ENCODE results near the gene CDH5. TPM values are rescaled to one million over a fixed set of nuclear protein-coding genes. Genes with fewer than 3 reads are reported as not detected.
"Not testable (repeated sequence)": the region's sequence is repeated elsewhere in the genome, so short reads cannot be mapped to it uniquely, and the experiment has no call there.

The CDH5 gene
- polyA plus RNA-seq, 3 donors: 53.1 to 70.8 (median 62.7) TPM

DNA sequence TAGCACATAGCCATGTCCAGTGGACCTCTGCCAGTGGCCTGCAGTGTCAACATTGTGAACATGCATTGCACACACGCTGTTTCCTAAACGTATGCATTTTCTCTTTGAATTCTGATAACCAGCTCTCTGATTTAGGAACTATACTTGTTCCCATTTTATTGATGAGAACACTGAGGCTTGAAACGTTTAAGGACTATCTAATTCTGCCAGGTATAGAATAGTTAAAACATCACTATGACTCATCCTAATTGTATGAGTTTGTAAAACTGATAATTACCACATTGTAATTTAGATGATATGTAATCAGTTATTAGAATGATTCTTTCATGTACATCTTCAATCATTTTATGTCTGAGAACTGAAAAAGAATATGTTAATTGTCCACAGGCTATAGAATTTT is 63.7 kb downstream of the CDH5 start:
- no peak for DNase-seq

DNA sequence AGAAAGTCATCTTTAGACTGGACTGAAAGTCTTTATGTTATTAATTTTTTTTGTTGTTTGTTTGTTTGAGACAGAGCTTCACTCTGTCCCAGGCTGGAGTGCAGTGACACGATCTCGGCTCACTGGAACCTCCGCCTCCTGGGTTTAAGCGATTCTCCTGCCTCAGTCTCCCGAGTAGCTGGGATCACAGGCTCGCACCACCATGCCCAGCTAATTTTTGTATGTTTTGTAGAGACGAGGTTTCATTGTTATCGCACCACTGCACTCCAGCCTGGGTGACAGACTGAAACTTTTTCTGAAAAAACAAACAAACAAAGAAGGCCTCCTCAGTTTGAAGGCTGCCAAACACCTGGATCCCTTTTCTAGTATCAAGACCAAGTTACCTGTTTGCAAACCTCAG is 65.3 kb downstream of the CDH5 start:
- DNase-seq: no peak

DNA sequence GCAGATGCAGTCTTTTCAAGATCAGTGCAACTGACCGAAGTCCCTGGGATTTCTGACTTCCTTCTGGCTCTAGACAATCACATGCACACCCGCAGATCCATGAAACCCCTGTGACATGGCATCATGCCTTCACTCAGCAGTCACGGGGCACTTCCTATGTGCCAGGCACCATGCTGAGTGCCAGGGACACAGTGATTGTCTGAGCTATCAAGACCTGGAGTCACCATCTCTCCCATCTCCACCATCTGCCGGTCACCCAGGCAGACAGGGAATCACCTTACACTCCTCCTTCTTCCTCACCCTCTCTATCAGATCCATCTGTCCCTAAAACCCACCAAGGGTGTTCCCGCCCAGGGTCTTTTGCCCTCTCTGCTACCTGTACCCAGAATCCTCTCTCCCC is 65.9 kb downstream of the CDH5 start:
- no peak for DNase-seq

DNA sequence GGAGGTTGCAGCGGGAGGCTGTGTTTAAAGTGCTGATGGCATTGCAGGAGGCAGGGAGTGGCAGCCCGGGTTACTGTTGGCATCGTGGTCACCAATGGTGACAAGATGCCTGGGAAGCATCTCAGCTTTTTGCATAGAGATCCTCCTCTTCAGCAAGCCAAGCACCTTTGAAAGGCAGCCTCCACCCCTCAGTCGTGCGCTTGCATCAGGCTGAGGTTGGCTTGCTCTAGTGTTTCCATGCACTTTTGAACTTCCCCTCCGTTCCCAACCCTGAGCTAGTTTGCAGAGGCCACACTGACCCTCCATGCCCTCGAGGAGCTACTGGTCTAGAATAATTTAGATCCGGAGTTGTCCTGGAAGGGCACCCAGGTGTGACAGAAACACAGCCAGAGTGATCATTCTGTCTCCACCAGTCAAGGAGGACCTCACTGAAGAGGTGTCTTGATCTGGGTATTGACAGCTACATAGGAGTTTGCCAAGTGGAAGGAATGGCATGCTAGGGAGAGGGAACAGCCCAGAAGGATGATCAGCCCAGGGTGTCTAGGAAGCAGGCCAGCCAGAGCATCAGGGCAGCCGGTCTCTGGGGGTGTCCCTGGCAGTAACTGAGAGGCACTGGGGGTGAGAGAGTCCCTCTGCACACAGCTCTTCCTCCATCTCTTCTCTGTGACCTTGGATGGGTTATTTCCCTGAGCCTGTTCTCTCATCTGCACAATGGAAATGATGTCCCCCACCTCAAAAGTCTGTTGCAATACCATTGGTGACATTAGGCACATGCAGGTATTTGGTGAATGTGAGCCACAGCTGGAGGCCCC is 68.3 kb downstream of the CDH5 start:
- no peak for DNase-seq

DNA sequence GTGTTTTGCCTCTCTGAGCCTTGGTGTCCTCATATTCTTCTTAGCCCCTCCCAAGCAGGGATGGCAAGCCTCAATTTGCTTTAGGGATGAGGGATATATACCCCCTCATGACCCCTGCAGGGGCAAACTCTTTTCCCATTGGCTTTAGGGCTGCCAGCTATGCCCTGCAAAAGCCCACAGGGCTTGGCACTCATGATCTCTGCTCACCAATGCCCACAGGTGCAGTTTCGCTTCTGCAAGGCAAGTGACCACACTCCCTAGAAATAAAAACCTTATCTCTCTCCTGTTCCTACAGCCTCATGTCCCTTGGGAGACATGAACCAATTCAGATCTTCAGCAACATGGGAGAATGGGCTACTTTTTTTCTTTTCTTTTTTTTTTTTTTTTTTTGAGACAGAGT is 69.4 kb downstream of the CDH5 start:
- no peak for DNase-seq

DNA sequence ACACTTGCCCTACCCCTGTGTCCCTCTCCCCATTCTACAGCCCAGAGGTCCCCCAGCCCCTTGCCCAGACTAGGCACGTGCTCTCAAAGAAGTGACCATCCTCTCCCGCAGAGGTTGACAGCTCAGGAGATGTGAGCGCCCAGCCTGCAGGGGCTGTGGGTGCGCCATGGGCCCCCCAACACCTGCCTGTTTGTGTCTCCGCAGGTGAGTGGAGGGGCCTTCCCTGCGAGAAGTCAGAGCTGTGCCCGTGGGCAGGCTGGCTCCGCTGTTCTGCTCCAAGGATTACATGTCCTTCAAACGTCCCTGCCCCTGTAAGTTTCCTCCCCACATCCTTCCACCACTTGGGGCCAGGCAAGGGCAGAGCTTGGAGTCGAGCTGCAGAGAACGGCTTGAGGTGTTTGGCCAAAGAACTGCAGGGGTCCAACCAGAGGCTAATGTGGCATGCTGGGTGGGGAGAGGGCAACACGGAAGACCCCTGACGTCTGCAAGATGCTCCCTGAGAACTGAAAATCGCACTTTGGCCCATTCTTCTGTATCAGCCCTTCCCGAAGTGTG is 71.0 kb downstream of the CDH5 start:
- no peak for DNase-seq

DNA sequence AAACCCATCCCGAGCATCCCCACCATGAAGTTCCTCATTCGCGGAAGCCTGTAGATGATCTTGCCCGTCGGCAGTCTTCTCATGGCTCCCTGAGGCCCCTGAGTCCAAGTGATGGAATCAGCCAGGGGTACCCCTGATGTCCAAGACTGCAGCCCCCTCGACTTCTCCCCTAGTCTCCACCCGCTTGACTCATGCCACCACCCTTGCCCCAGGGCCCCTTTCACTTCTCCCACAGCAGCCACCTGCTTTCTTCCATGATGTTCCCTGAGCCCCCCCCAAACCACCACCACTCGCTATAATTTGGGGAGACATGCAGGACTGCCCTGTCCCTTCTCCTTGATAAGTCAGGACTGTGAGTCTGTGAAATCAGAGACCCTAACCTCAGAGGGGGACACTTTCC is 72.0 kb downstream of the CDH5 start:
- no peak for DNase-seq

DNA sequence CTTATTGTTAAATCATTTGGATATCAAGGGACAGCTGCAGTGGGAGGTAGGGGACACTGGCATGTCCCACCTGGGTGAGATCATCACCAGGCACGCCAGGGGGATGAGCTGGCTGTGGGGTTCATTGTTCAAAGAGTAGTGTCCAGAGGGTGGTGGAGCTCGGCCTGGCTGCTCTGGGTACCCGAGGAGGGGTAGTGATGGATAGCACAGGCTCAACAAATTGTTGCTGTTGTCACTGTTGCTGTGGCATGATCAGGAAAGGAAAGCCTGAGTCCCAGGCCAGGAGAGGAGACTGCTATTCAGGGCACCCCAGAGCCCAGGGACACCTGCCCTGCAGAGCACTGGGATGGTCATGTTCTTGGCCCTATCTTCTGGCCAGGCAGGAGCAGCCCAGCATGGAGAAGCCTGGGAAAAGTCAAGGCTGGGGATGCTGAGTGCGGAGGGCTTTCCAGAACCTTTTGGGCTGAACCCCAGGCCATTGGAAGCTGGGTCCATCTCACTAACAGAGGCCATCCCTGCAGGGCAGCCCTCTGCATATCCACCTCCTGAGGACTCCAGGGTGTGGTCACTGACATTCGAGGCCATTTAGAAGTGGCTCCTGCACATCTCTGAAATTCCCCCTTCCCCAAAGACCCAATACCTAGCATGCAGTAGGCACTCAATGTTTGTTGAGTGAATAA is 72.7 kb downstream of the CDH5 start:
- DNase-seq: no peak

DNA sequence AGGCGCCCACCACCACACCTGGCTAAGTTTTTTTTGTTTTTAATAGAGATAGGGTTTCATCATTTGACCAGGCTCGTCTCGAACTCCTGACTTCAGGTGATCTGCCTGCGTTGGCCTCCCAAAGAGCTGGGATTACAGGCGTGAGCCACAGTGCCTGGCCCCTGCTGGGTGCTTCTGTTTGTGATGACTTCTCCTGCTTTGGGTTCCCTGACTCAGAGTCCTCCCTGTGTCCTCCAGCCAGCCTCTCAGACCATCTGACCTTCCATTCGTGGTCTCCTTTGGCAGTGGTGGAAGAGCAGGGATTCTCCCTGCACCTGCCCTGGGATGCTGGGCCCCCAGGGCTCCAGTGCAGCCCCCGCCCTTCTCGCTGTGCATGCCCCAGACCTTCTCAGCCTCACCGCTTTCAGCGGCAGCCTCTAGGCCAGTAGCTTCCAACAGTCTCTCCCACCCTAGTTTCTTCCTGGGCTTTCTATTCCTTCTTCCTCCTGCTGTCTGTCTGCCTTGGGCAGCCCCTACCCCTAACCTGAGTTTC is 73.8 kb downstream of the CDH5 start:
- DNase-seq: no peak

DNA sequence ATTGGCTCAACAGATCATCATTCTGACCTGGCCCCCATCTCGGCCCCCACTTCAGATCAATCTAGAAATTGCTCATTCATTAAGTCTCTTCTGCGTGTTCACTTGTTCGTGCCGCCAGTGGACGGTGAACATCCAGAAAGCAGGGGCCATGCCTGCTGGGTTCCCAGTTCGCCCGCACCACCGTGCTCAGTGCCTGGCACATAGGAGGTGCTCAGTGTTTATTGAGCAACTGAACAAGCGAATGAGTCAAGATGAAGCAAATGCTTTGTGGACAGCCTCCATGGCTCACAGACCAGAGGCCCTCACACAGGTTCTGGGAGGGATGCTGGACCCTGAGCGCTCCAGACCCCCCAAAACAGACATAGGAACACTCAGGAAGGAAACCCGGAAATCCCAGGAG is 74.5 kb downstream of the CDH5 start:
- DNase-seq: no peak

DNA sequence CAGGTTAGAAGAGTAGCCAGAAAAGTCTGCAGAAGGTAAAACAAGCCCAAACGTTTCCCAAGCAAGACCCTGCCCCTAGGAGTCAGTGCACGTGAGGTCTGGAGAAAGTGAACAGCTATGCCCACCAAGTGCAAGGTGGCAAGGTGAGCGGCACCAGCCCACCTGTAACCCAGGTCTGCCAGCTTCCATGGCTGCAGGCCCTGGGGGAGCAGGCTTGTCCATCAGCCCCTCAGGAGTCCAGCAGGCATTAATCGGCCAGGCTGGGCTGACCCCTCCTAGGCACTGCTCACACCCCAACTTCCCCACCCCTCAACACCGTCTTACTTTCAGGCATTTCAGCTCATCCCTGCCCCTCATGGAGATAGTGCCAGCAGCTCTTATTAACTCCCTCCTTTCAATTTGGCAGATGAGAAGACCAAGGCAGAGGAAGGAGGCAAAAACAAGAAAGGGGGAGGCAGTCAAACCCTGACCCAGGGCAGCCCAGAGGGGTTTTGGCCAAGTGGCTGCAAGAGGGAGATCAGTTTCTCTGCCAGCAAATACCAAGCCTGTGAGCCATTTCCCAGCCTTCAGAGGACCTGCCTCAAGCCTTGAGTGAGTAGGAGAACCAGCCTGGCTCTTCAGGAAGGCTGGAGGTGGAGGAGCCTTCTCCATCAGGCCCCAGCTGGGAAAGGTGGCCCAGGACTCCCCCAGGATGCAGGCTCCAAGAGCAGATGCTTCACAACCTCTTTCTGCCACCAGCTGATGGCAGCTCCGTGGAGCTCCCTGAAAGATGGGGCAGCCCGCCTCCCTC is 75.3 kb downstream of the CDH5 start:
- DNase-seq: no peak

DNA sequence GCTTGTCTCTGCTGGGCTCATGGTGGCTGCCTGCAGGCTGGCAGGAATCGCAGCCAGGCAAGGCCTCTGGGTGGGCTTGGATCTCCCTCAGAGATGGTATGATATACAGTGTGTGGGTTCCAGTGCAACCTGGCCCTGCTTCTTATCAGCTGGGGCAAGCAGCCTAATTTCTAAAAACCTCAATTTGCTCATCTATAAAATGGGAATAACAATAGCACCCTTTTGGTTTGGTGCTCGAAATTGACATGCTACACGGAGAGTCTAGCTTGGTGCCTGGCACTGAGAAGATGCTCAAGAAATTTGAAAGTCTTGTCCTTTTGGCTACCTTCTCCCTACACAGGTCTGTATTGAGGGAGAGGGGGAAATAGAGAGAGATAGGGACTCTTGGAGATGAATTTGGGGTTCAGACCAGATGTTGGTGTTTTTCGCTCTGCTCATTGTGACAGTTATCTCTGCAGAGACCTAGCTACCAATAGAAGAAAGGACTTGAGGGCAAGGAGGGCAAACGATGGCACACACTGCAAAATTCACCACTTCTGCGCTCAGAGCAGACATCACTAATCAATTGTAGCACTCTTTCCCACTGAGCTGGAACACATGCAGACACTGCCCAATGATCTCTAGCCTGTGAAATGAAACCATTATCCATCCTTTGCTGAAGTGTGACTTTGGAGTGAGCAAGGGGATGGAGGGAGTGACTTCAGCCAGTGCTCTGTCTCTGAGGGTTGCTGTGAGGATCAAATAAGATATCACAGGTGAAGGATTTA is 76.2 kb downstream of the CDH5 start:
- DNase-seq: no peak

DNA sequence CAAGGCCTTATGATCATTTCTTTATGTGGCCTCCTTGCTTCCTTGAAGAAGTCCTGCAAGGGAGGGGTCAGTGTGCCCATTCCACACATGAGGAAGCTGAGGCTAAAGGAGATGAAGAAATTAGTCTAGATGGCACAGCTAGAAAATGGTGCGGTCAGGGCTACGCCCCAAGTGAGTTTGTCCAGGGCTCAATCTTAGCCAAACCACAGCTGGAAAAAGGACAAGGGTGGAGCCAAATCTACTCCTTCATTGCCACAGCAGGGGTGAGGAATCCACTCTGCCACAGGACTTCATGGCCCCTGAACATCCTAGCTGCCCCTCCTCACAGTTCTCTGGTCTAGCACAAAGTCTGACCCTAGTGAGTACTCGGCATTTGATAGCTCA is 76.8 kb downstream of the CDH5 start:
- DNase-seq: no peak

DNA sequence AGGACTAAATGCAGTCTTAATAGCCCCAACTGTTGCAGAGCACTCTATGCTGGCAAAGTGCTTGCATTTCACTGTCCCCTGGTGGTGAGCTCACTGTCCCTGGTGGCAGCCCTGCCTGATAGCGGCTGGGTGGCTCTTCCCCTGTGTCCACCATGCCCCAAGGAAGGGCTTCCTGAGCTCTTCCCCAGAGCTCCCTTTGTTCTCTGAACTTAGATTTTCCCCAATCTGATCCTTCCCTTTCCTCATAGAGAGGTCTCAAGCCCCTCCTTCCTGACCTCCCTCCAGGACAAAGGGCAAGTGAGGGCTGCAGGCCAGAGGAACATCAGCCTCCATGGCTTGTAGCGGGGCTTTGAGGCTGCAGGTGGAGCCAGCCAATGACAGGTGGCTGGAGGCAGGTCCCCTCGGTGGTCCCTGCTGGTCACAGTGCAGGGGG is 77.6 kb downstream of the CDH5 start:
- no peak for DNase-seq

DNA sequence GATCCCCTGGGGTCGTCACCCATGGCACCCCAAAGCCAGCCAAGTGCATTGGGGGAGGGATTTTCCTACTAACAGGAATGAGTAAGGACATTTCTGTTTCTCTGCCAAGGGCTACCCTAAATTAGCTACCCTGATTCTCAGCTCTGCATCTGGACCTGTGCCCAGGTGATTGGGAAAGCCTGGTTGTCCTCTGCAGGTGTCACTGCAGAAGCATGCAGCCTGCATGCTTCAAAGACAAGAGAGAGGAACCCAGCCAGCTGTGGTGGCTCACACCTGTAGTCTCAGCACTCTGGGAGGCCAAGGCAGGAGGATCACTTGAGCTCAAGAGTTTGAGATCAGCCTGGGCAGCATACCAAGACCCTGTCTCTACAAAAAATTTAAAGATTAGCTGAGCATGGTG is 80.2 kb downstream of the CDH5 start:
- DNase-seq: no peak

DNA sequence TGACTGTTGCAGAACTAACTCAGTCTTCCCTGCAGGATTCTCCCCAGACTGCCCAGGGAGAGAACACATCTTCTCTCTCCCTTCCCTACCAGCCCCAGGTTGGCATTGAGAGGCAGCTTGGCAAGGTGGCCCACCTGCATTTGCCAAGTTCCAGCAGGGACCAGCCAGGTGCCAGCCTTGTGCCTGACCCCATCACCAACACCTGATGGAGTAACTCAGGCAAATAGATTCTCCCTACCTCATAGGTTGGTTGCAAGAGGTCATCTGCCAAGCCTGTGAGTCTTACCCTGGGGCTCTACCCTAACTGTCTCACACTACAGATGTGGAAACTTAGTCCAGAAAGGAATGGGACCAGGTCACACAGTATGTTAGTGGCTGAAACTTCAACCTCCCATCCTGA is 81.0 kb downstream of the CDH5 start:
- DNase-seq: no peak

DNA sequence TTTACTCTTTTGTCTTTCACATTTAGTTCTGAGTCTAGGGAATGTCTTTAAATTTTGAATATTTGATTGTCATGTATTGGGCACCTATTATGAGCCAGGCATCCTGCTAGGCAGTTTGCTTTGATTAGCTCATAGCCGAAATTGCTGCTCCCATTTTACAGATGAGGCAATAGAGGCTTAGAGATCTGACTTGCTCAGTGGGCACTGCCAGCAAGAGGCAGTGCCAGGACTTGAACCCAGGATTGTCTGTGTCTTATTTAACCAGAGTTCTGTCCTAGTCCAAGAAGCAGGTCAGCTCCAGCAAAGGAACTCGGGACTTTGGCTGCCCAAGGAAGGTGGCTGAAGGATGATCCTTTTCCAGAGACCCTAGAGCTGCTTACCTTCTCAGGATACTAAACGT is 85.1 kb downstream of the CDH5 start:
- no peak for DNase-seq

DNA sequence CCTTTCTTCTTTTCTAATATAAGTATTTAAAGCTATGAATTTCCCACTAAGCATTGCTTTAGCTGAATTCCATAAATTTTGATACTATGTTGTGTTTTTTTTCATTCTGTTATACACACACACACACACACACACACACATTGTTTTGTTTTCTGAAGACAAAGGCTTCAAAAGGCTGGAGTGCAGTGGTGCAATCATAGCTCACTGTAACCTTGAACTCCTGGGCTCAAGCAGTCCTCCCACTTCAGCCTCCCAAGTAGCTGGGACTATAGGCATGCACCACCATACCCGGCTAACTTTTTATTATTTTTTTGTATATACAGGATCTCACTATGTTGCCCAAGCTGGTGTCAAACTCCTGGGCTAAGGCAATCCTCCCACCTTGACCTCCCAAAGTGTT is 86.7 kb downstream of the CDH5 start:
- not testable (repeated sequence) for DNase-seq

Measured in renal pelvis (tissue), 4 donors.